ENCODE data around the gene C4orf46.

DNA sequence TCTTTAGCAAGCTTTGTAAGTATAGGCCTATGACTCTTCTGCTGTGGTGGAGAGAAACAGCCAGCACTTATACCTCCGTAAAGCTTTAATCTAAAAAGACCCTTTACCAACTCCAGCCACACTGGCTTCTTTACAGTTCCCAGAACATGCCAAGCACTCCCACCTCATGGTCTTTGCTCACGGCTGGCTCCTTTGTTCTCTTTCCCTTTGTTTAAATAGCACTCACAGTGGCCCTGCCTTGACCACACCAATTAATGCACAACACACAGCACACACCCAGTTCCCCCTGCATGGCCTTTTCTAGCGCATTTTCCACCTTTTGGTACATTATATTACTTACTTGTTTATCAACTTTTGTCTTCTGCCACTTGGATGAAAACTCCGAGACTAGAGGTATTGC, 32.6 kb upstream of the C4orf46 start:
- TF ChIP-seq CTCF (IDR thresholded peaks at IDR 0.05) = no peak
- TF ChIP-seq POLR2A (IDR thresholded peaks at IDR 0.05) = no peak

Measured in thyroid gland (tissue), 4 donors.